Loucy (cell line): Measurements from ENCODE around the gene MAFB.

Source experiments
- H2AFZ ChIP-seq: fragments of 200-600 bp; sonication (generic); 2 replicates; pipeline ENCODE4 v1.6.0; 2016; ENCODE audit warnings: antibody characterized with exemption, mild to moderate bottlenecking, low read length, moderate library complexity
- H3F3A ChIP-seq: fragments of 200-600 bp; 2 replicates; pipeline ENCODE4 v1.6.0; 2016; ENCODE audit warnings: antibody characterized with exemption, low read depth, mild to moderate bottlenecking
- H3K27me3 ChIP-seq: fragments of 200-600 bp; sonication (generic); 2 replicates; pipeline ENCODE4 v1.6.1; 2014; ENCODE audit warnings: low read length, mild to moderate bottlenecking; ENCODE audit not compliant: insufficient read depth, poor library complexity, severe bottlenecking
- H3K36me3 ChIP-seq: fragments of 200-600 bp; sonication (generic); 2 replicates; pipeline ENCODE4 v1.6.1; 2016; ENCODE audit warnings: low read length; ENCODE audit not compliant: insufficient read depth
- H3K4me1 ChIP-seq: fragments of 200-600 bp; sonication (generic); 2 replicates; pipeline ENCODE4 v1.5.1; 2014; ENCODE audit warnings: low read length, mild to moderate bottlenecking; ENCODE audit not compliant: insufficient read depth, poor library complexity, severe bottlenecking
- H3K4me2 ChIP-seq: fragments of 200-600 bp; sonication (generic); 2 replicates; pipeline ENCODE4 v1.6.0; 2014; ENCODE audit warnings: antibody characterized with exemption, low read length, low read depth, mild to moderate bottlenecking; ENCODE audit not compliant: poor library complexity, severe bottlenecking
- H3K4me3 ChIP-seq: fragments of 200-600 bp; sonication (generic); 2 replicates; pipeline ENCODE4 v1.5.1; 2014; ENCODE audit warnings: low read length, mild to moderate bottlenecking, mixed read lengths; ENCODE audit not compliant: poor library complexity, severe bottlenecking
- H3K79me2 ChIP-seq: fragments of 200-600 bp; sonication (generic); 2 replicates; pipeline ENCODE4 v1.6.1; 2014; ENCODE audit warnings: low read length; ENCODE audit not compliant: insufficient read depth
- H3K9ac ChIP-seq: fragments of 200-600 bp; sonication (generic); 2 replicates; pipeline ENCODE4 v1.6.0; 2014; ENCODE audit warnings: mild to moderate bottlenecking, low read depth, low read length, moderate library complexity; ENCODE audit not compliant: poor library complexity, severe bottlenecking
- H3K9me2 ChIP-seq: fragments of 200-600 bp; sonication (generic); replicated peaks from 2 replicates; pipeline ENCODE4 v1.6.1; 2016; ENCODE audit warnings: low read depth, low read length, mixed read lengths
- H3K9me3 ChIP-seq: fragments of 200-600 bp; sonication (generic); 2 replicates; pipeline ENCODE4 v1.6.1; 2014; ENCODE audit warnings: mild to moderate bottlenecking, antibody characterized with exemption, low read length, low read depth; ENCODE audit not compliant: insufficient read depth
- H4K20me1 ChIP-seq: fragments of 200-600 bp; sonication (generic); 2 replicates; pipeline ENCODE4 v1.6.0; 2014; ENCODE audit warnings: antibody characterized with exemption, low read length, mild to moderate bottlenecking; ENCODE audit not compliant: insufficient read depth, poor library complexity, severe bottlenecking
- EZH2phosphoT487 ChIP-seq: fragments of 200-600 bp; IDR thresholded peaks from 2 replicates; pipeline ENCODE4 v1.6.1; 2018; ENCODE audit warnings: antibody characterized with exemption, mild to moderate bottlenecking, moderate library complexity, borderline replicate concordance
- TF ChIP-seq, protein P1 (sequence below): fragments of 200-600 bp; sonication (generic); conservative IDR thresholded peaks from 2 replicates; pipeline ENCODE4 v1.5.1; 2014; ENCODE audit warnings: mild to moderate bottlenecking, antibody characterized with exemption, low read length

Gene MAFB

DNA sequence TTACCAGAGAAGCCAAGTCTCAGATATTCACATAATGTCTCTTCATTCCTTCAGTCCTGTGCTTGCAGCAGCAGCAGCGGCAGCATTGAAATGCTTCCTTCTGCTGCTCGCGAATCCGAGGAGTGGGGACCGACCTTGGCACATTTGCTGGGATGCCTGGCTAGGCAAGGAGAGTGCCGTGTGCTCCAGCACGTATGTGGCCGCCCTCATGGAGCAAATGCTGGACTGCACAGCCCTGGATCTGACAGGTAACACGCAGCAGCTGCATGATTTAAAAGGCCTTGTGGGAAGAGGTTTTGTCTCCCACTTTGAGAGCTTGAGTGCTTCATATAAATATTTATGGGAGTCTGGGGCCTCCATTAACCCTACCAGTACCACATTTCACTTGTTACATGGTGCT is 9.9 kb downstream of the MAFB start:
- H3K4me2 ChIP-seq: peak overlapping the region; percentile 63

DNA sequence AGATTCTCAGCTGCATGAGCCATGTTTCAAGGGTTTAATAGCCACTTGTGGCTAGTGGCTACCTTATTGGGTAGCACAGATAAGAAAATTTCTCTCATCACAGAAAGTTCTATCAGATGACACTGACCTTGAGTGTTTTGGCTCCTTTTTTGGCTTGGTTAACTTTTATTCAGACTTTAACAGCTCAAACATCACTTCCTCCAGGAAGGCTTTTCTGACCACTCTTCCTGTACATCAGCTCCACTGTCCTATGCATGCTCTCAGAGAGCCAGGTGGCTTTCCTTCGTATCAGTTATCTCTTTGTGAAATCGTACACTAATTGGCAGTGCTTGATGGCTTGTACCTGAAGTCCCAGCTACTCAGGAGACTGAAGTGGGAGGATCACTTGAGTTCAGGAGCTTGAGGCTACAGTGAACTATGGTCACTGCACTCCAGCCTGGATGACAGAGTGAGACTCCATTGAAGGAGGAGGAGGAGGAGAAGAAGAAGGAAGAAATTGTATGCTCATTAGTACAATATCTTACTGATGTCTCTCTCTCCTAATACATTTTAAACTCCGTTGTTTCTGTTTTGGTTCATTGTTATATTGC is 10.7 kb downstream of the MAFB start:
- Histone ChIP-seq H3K9ac (peak overlapping the region; percentile 36), H3F3A (peaks cover 11% of the 10 kb centered on the region; the same call in 1 of the 2 replicates), H3K9me2 (no peaks in the 10 kb centered on the region), H3K36me3 (no peaks in the 10 kb centered on the region), H3K4me2 (peak overlapping the region; percentile 63), H3K27me3 (no peaks in the 10 kb centered on the region), H3K9me3 (no peaks in the 10 kb centered on the region), H3K79me2 (no peaks in the 10 kb centered on the region), H3K4me3 (peak overlapping the region; percentile 33), H4K20me1 (no peaks in the 10 kb centered on the region), H3K4me1 (peaks cover 47% of the 10 kb centered on the region), H2AFZ (no peak overlapping the region)
- no peak for TF ChIP-seq EZH2phosphoT487
- TF ChIP-seq, protein P1, sequence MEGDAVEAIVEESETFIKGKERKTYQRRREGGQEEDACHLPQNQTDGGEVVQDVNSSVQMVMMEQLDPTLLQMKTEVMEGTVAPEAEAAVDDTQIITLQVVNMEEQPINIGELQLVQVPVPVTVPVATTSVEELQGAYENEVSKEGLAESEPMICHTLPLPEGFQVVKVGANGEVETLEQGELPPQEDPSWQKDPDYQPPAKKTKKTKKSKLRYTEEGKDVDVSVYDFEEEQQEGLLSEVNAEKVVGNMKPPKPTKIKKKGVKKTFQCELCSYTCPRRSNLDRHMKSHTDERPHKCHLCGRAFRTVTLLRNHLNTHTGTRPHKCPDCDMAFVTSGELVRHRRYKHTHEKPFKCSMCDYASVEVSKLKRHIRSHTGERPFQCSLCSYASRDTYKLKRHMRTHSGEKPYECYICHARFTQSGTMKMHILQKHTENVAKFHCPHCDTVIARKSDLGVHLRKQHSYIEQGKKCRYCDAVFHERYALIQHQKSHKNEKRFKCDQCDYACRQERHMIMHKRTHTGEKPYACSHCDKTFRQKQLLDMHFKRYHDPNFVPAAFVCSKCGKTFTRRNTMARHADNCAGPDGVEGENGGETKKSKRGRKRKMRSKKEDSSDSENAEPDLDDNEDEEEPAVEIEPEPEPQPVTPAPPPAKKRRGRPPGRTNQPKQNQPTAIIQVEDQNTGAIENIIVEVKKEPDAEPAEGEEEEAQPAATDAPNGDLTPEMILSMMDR: no peak

More for the DNA sequence above, 9.9 kb downstream of the MAFB start:
- Histone ChIP-seq H3K4me3 (no peak overlapping the region), H4K20me1 (no peaks in the 10 kb centered on the region), H2AFZ (no peak overlapping the region), H3F3A (peaks cover 11% of the 10 kb centered on the region; the same call in 1 of the 2 replicates), H3K79me2 (no peaks in the 10 kb centered on the region), H3K36me3 (no peaks in the 10 kb centered on the region), H3K9me3 (no peaks in the 10 kb centered on the region), H3K27me3 (no peaks in the 10 kb centered on the region), H3K4me1 (peaks cover 47% of the 10 kb centered on the region), H3K9ac (peak overlapping the region; percentile 4), H3K9me2 (no peaks in the 10 kb centered on the region)
- TF ChIP-seq EZH2phosphoT487: no peak

DNA sequence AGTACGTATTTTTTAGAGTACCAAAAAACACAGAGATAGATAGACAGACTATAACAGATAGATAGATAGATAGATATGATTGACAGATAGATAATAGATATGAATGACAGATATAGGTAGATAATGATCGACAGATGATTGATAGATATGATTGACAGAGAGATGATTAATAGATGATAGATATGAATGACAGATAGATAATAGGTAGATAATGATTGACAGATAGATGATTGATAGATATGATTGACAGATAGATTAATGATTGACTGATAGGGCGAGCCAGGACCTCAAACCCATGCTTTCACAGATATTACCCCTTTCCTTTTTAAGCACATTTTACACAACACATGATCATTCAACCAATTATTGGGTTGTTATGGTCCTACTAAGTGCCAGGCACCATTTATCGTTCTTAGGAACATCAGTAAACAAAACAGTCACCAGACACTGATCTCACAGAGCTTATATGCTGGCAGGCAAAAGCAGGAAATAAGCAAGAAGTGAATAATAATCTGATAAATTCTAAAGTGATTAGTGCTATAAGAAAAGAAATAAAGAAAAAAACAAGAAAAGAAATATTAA is 11.6 kb downstream of the MAFB start:
- no peaks in the 10 kb centered on the region for H3K9me3 ChIP-seq
- no peak overlapping the region for H2AFZ ChIP-seq
- no peaks in the 10 kb centered on the region for H4K20me1 ChIP-seq
- H3K4me2 ChIP-seq: peak overlapping the region; percentile 63
- H3K27me3 ChIP-seq: no peaks in the 10 kb centered on the region
- peaks cover 47% of the 10 kb centered on the region for H3K4me1 ChIP-seq
- peak overlapping the region; percentile 33 for H3K4me3 ChIP-seq
- H3K79me2 ChIP-seq: no peaks in the 10 kb centered on the region
- no peaks in the 10 kb centered on the region for H3K9me2 ChIP-seq
- peaks cover 11% of the 10 kb centered on the region; the same call in 1 of the 2 replicates for H3F3A ChIP-seq
- peak overlapping the region; percentile 36 for H3K9ac ChIP-seq
- no peak for TF ChIP-seq EZH2phosphoT487
- TF ChIP-seq, protein P1: no peak
- H3K36me3 ChIP-seq: no peaks in the 10 kb centered on the region
